GM18867 (cell line): ENCODE results near the gene LDLRAD4.

Source experiments
- ATAC-seq: cut with Tn5 transposase; IDR thresholded peaks from one replicate; pipeline ENCODE4 v1.9.1; 2021; ENCODE audit warnings: mild to moderate bottlenecking, moderate library complexity; ENCODE audit not compliant: unreplicated experiment

LDLRAD4 gene

DNA sequence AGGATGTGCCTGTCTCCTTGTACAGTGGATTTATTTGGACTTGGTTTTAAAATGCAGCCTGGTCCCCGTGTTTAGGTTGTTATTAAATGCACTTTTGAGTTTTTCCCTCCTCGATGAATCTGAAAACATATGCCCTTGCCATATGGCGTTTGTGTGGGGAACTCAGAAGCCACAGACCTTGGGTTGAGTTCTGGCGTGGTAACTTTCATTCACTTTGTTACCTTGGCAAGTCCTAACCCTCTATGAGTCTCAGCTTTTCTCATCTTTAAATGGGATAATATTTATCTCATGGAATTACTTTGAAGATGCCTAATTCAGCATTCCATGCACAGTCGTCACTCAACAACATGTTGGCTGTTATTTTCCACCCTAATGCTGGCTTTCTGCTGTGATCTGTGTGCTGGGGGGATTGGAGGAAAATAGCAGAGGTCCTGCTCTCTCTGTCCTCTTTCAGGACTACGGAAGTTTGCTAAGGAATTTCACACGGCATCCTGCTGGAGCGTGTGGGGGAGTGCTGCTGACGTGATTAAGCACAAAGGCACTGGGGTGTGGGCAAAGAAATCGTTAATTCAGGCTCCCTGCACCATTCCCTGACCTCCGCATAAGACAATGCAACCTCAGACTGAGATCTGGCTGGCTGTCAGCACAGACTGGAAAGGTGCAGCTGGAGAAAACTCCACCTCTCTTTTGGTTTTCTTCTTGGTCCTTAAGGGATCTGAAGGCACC lies 61.7 kb downstream of the LDLRAD4 start:
- ATAC-seq: no peak

DNA sequence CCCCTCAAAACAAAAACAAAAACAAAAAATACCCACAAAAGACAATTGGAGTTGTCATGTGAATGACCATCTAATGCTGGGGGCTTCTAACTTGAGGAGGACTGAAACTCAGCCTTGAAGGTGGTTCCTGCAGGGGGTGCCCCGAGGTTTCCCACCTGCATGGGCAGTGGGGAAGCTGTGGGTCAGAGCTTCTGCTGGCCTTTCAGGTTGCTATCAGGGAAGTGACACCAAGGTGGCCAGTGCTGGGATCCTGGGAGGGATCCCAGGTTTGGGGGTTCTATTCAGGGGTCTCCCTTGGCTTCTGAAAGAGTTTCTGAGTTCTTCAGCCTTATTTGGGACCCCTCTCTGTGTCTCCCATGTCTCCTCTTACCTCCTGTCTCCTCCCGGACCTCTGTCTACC lies 62.8 kb downstream of the LDLRAD4 start:
- no peak for ATAC-seq

DNA sequence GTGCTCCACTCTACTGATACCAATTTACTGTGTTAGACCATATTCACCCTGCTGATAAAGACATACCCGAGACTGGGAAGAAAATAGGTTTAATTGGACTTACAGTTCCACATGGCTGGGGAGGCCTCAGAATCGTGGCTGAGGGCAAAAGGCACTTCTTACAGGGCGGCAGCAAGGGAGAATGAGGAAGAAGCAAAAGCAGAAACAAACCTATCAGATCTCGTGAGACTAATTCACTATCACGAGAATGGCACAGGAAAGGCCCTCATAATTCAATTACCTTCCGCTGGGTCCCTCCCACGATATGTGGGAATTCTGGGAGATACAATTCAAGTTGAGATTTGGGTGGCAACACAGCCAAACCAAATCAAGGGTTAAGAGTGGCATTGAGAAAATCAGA lies 65.2 kb downstream of the LDLRAD4 start:
- no peak for ATAC-seq

DNA sequence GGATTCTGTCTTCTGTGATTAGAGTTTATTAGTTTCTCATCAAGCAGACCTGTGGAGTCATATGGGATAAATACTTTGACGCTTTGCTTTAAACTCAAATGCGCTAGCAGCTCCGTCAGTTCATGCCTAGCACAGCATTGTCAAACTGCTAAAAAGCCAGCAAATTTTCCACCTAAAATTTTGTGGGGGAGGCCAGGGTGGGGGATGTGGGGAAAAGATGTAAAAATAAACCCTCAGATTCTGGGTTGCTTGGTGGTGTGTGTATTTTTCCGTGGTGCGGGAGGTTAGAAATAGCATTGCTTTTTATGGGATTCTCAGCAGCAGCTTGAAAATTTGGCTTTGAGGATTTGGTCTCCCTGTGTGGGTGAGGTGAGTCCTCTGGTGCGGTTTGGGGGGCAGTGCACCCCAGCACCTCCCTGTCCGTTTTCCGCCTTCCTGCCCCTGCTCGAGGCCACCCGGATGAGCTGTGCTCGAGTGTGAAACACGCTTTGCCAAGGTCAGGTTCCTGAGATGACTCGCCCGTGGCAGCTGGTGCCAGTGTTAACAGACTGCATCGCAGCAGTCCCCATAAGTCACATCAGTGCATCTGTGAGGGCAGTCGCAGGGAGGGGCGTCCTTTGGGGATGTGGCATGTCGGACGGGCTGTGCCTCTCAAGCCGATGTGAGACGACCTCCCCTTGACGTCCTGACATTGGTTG lies 65.9 kb downstream of the LDLRAD4 start:
- peak; percentile 50 for ATAC-seq

DNA sequence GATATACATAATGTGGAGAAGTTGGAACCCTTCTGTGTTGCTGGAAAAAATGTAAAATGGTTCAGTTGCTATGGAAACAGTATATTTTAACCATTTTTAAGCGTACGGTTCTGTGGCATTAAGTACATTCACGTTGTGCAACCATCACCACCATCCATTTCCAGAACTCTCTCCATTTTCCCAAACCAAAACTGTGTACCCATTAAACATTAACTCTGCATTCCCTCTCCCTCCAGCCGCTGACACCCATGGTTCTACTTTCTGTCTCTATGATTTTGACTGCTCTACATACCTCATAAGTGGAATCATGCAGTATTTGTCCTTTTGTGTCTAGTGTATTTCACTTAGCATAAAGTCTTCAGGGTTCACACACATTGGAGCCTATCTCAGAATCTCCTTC lies 67.3 kb downstream of the LDLRAD4 start:
- ATAC-seq: no peak

DNA sequence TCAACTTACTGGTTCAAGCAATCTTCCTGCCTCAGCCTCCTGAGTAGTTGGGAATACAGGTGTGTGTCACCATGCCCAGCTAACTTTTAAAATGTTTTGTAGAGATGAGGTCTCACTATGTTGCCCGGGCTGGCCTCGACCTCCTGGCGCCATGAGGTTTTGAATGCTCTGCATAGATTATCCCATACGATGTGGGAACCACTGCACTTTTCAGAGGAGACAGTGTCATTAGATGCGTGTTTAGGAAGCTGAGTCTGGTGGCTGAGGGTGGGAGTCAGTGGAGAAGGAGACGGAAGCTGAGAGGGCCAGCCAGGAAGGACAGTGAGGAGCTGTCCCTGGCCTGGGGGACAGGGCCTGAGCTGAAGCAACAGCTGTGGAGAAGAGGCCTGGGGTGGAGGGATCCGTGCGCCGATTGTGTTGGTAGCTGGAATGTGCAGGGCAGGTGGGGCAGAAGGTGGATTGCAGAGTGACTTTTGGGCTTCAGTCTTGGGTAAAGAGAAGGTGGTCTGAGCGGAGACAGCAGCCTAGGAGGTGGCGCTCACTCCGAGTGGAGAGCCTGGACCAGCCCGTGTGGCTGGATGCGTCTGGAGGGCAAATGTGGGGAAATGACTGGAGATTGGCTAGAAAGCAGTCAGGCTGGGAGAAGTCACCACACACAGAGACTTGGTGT lies 68.0 kb downstream of the LDLRAD4 start:
- ATAC-seq: no peak

DNA sequence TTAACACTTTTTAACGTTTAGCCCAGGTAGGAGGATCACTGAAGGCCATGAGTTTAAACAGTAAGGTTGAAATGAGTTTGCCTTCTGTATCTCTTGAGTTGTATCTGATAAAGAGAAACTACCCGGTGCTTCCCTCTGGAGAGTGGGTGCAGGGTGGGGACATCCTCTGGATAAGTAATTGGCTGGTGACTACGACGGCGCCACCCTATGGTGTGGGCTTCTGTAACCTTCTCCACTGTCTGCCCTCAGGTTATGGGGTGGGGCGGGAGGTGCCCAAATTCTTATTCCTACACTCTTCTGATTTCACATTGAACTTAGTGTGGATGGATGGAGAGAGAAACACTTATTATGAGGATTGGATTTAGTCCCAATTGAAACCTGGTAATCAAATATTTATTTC lies 68.8 kb downstream of the LDLRAD4 start:
- no peak for ATAC-seq

DNA sequence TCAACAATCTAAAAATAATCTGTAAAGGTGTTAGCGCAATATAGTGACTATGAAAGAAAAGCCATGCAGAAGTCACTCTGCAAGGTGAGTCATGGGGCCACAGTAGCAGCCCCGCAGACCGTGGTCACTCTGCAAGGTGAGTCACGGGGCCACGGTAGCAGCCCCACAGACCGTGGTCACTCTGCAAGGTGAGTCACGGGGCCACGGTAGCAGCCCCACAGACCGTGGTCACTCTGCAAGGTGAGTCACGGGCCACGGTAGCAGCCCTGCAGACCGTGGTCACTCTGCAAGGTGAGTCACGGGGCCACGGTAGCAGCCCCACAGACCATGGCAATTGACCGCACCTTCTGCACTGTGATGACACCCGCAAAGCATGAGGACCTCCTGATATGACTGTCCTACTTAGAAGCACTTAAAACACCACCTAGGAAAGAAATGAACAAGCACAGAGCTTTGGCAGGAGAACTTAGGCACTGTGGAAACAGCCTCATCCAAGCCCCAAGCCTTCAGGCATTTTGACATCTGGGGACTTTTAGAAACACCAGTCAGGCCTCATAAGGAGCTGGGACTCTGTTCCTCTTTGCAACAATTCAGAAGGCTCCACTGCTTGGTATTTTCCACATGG lies 70.1 kb downstream of the LDLRAD4 start:
- no peak for ATAC-seq

DNA sequence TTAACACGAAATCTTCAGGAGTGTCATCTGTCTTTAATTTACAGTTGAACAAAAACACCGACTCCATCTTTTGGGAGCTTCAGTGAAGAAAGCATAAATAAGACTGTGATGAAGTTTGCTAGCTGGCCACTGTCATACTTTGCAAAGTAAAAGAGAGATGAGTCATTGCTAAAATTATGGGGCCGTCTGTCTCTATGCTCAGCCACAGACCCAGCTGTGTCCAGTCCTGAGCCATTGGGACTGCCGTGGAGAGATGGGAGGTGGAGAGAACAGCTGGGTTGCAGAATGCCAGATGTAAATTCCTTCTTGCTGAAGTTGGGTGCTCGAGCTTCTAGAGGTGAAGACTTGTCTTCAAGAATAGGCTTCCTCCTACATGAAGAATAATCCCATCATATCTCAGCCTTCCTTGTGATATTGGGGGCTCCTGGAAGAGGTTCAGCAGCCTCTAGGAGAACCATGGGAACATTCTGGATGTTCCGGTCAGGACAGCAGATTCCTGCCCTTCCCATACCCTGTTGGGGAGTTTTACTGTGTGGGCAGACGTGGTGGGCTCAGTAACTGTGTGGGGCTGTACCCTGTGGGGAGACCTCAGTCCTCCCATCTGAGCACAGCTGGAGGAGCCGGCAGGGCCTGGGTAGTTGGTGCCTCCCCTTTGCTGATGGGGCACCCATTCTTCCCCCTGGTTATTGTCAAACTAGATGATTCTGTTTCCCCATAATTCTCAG lies 71.1 kb downstream of the LDLRAD4 start:
- peak; percentile 38 for ATAC-seq

DNA sequence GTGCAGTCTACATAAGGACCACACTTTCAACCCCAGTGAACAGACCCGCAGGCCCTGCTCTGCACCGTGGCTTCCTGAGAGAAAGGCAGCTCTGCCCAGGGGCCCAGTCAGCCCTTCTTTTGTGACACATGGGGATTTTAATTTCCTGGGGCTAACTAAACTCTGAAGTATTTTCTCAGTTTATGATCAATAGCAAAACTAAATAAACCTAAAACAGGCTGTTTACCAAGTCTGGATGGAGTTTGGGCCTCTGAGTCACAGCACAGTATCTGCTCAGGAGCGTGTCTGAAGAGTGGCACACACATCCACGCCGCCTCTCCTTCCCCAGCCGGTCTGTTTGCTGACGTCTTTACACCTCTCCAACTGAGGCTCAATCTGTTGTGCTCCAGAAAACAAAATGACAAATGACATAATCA lies 72.3 kb downstream of the LDLRAD4 start:
- ATAC-seq: no peak

DNA sequence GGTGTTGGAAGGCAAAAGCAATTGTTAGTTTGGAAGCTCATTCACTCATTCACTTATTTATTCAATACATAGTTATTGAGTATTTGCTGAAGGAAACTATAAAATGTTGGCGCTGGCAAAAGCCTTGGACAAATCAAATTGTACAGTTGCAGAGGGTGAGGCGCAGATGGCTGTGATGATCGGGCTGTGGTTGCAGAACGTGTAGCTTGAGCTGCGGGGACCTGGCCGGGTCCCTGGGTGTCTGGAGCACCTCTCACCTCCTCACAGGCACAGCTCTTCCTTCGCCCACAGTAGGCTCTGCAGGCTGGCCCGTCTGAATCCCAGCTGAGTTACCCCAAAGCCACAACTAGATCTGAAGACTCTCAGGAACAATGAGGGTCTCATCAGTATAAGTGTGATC lies 72.7 kb downstream of the LDLRAD4 start:
- no peak for ATAC-seq

DNA sequence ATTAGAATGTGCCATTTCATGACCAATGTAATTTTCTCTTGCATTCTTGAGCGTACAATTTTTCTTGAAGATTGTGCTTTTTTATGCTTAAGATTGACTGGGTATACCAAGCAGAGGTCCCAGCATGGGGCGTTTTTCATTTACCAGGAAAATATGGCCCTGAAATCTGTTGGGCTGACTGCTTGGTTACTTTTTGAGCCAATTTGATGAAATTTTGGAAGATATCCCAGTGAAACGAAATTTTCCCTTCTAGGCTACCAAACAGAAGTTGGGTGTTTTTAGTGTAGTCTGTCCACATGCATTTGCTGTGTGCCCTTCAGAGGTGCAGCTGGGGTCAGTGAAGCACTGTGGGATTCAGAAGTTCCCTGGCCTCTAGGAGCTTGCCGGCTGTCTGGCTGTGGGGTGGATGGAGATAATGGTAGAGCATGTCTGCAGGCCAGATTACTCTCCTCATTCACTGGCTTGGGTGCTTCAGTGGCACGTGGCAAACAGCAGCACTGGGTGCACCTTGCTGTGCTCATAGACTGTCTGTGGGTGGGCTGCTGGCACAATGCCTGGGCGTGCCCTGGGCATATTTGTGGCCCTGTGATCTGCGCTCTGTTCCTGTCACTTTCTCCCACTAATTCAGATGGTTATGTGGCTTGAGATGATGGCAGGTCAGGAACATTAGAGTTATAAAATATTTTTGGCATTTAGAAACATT lies 73.3 kb downstream of the LDLRAD4 start:
- no peak for ATAC-seq

DNA sequence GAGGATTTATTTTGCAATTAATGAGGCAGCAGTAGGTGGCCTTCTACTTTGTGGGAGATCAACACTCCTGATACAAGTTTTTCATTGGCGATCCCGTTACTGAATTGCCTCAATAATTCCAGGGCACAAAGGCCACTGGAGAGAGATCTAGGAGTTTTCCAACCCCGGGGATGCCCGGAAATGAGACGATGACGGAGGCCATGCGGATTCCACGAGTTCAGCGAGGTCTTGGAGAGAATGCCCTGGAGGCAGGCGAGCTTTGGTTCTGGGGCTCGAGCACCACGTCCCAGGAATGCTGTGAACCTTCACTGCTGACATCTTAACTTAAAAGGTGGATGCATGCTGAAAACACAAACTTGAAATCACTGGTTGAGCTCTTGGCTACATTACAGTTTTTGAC lies 74.2 kb downstream of the LDLRAD4 start:
- no peak for ATAC-seq

DNA sequence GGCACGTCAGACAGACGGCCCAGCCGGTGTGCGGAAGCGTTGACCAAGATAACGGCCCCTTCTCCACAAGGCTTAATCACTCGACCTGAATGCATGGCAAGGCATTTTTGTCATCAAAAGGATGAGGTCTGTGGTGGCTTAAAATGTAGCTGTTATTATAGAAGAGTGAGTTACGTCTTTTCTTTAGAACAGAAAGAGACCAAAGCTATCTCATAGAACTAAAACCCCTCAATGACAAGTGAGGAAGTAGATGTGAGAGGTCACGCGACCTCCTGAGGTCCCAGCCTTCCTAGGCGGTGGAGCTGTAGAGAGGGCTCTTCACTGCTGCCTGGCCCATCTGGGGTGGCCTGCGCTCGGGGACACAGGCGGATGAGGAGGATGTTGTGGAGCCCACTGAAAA lies 75.7 kb downstream of the LDLRAD4 start:
- ATAC-seq: no peak

DNA sequence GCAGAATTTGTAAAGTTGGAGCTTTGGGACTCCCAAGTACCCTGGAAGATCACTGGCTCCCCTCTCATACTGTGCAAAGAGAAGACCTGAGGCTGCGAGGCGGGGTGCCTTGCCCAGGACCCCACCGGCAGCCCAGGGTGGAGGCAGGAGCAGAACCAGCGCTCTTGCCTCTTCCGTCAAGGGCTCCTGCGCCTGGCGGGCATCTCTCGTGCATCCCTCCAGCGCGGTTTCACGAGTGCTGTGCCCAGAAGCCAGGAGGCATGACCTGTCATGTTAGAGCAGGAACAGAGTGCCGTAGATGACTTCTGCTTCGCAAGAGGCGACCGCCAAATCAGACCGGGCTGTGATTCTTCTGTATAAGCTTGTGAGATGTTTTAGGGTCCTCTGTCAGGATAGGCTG lies 77.3 kb downstream of the LDLRAD4 start:
- no peak for ATAC-seq

DNA sequence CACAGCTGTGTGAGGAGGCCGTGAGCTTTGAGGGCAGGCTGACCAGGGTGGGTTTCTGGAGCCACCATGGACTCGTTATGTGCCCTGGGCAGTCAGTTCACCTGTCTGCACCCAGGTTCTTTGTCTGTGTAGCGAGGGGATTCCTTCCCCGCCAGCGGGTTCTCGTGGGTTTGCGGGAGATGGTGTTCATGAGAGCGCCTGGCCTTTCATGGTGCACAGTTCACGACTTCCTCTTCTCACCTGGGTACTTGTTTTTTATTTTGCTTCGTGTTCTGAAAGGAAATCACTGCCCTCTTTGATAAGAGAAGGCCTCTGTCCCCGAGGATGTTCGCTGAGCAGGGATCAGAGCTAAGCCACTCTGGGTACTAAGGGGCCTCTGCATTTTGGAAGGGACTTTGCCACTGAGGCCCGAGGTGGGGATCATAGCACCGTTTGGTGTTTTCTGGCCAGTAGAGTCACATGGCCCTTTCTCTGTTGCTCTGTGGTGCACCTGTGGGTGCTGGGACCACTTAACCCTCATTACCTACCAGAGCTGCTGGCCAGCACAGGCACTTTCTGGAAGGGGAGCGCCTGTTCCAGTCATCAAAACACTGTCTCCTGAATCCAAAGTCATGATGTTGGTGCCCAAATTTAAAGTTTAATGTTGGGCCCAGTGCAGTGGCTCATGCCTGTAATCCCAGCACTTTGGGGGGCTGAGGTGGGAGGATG lies 78.5 kb downstream of the LDLRAD4 start:
- ATAC-seq: no peak

DNA sequence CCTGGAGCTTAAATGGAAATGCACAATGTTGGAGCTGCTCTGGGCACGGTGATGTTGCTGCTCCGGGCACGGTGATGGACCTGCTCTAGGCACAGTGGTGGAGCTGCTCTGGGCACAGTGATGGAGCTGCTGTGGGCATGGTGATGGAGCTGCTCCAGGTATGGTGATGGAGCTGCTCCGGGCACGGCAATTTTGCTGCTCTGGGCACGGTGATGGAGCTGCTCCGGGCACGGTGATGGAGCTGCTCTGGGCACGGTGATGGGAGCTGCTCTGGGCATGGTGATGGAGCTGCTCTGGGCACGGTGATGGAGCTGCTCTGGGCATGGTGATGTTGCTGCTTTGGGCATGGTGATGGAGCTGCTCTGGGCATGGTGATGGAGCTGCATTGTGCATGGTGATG lies 79.7 kb downstream of the LDLRAD4 start:
- ATAC-seq: no peak

DNA sequence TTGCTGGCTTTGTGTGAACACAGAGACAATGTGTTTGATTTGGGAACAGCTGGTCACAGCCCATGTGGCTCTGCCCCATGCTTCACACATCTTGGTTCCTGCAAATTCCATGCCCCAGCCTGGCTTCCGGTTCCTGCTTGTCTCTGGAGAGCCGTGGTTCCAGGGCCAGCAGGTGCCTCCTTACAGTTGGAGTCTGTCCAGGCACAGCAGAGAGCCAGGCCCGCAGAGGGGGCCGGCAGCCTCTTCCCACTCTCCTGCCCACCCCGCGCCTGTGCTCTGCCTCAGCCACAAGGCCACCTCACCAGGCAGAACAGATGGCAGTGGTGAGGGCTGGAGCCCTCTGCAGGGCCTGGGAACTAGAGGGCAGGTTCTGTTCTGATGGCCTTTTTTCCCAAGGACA lies 81.5 kb downstream of the LDLRAD4 start:
- ATAC-seq: no peak

DNA sequence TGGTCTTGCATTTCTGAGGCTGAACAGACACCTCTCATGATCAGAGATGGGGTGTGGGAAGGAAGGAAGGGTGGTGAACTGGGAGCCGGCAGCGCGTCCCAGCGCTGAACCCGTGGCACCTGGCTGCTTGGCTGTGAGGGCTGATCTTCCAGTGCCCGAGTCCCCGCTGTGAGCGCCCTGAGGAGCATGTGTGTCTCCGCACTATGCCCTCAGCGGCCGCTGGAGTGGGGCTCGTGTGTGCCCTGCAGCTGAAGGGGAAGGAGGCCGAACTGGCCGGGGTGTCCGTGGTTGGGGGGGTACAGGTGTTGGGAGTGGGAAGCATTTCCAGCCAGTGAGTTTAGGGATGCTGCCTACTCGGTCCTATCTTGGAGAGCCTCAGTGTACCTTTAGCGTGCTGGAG lies 82.2 kb downstream of the LDLRAD4 start:
- no peak for ATAC-seq

DNA sequence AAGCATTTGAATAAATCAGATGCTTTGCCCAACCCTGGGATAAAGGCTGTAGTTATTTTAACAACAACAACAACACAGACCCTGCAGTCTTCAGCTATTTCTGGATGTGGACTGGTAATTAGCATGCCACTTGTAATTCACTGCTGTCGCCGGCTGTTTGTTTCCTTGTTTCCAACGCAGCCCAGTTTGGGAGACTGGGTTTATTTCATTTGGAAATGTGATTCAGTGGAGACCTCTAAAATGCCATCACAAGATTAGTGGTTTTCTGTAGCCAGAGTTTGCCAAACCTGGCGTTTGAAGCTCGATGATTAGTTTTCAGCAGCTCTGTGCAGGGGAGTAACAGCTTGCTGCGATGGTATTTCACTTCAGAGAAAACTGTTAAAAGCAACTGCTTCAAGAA lies 83.5 kb downstream of the LDLRAD4 start:
- ATAC-seq: no peak
